Measurements from ENCODE around the gene SLC16A10.

- TF ChIP-seq EZH2phosphoT487 (IDR thresholded peaks at IDR 0.05; ENCODE audit: low read depth, severe bottlenecking, unreplicated experiment) (no peak), CTCF (IDR thresholded peaks at IDR 0.05; ENCODE audit: poor library complexity) (no peak)
Observed at GRCh38 chr6:111041917-111042316, 45.4 kb upstream of the SLC16A10 start.
